Activated naive CD4-positive, alpha-beta T cell treated with anti-CD3 and anti-CD28 coated beads for 36 hours (primary cell): ENCODE results near the gene EIF3J. TPM values are rescaled to one million over a fixed set of nuclear protein-coding genes. Genes with fewer than 3 reads are reported as not detected.

Experiments used
- CTCF ChIA-PET: fragments of 350-600 bp; sonication (Branson Sonifier 250); formaldehyde crosslinking; loops from one replicate; lab custom pipeline; 2021; ENCODE audit warnings: antibody characterized with exemption; lab: Charles Lee
- DNase-seq: peaks from one replicate; pipeline ENCODE4 v3.0.0-alpha.2; 2020
- H3K27ac Mint-ChIP-seq: one replicate; pipeline ENCODE4 v1.8.0; 2021; ENCODE audit warnings: mild to moderate bottlenecking, mixed read lengths
- H3K27me3 Mint-ChIP-seq: one replicate; pipeline ENCODE4 v1.8.0; 2021; ENCODE audit warnings: low read depth, mixed read lengths
- H3K36me3 Mint-ChIP-seq: one replicate; pipeline ENCODE4 v1.8.0; 2021; ENCODE audit warnings: low read depth, mixed read lengths
- H3K4me1 Mint-ChIP-seq: one replicate; pipeline ENCODE4 v1.8.0; 2021; ENCODE audit warnings: low read depth, mixed read lengths
- H3K4me3 Mint-ChIP-seq: one replicate; pipeline ENCODE4 v1.8.0; 2021; ENCODE audit warnings: mild to moderate bottlenecking, moderate library complexity, mixed read lengths
- H3K9me3 Mint-ChIP-seq: one replicate; pipeline ENCODE4 v1.8.0; 2021; ENCODE audit warnings: mixed read lengths
- intact Hi-C: fragments of 100-400 bp; cut with micrococcal nuclease; formaldehyde crosslinking; loops from one replicate; pipeline ENCODE4 v1.15.1; 2023
- total RNA-seq, 2 experiments: library from RNA; stranded (reverse); gene quantifications; one replicate each; pipeline ENCODE4 v1.2.3, GENCODE V29; 2021

EIF3J gene, protein sequence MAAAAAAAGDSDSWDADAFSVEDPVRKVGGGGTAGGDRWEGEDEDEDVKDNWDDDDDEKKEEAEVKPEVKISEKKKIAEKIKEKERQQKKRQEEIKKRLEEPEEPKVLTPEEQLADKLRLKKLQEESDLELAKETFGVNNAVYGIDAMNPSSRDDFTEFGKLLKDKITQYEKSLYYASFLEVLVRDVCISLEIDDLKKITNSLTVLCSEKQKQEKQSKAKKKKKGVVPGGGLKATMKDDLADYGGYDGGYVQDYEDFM
- 10 to 100 TPM; 75.8 to 77.9 TPM for total RNA-seq

- Mint-ChIP-seq H3K4me1 (peaks cover 48% of the 10 kb centered on the region), H3K9me3 (no peaks in the 10 kb centered on the region), H3K27ac (peak within 1 kb of the TSS; percentile 95), H3K4me3 (peak within 1 kb of the TSS; percentile 84), H3K36me3 (peaks cover 36% of the 10 kb centered on the region), H3K27me3 (no peaks in the 10 kb centered on the region)
- CTCF ChIA-PET, result interaction anchor here (1.5 to 2.0 kb wide), 2 partner anchors 9 to 13 kb away, joined by 6 to 8 read pairs; no protein-coding TSS in a partner anchor
- intact Hi-C loops, result loop anchor here (1.0 to 5.0 kb wide), 8 partner anchors 9 to 710 kb away; partner anchors contain the start of genes B2M, CTDSPL2, FRMD5 and GOLM2
- peak; percentile 96 for DNase-seq
Observed at GRCh38 chr15:44536962-44537734, at the start of gene EIF3J. Gene EIF3J, plus strand, starts transcription at chr15:44537147. Its CDS starts 48 bp downstream, at chr15:44537195.

GRCh38 chr15:44489464-44489863 is 47.5 kb upstream of the EIF3J start:
- no peaks in the 10 kb centered on the region for H3K9me3 Mint-ChIP-seq
- intact Hi-C loops, result loop anchor here (2.0 kb wide), 1 partner anchor 47 kb away; the partner anchor contains the start of gene EIF3J
- no peak for DNase-seq
- H3K27me3 Mint-ChIP-seq, result no peaks in the 10 kb centered on the region
- CTCF ChIA-PET, result interaction anchor here (2.1 kb wide), 1 partner anchor 12 kb away, joined by 7 read pairs; no protein-coding TSS in a partner anchor
- peaks cover 26% of the 10 kb centered on the region for H3K36me3 Mint-ChIP-seq
- H3K4me1 Mint-ChIP-seq, result peaks cover 41% of the 10 kb centered on the region
- H3K27ac Mint-ChIP-seq, result no peak overlapping the region
- no peak overlapping the region for H3K4me3 Mint-ChIP-seq

DNA sequence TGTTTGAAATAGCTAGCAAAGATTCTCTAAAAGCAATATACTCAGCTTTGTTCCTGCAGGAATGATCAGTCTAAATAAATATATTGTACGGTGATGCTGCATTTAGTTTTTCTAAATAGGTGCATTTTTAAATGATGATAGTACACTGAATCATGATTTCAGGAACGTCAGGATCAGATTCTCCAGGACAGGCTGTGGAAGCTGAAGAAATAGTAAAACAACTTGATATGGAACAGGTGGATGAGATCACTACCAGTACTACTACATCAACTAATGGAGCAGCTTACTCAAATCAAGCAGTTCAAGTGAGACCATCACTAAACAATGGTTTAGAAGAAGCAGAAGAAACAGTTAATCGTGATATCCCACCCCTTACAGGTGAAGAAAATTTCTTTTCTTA is 46.3 kb upstream of the EIF3J start:
- no peak overlapping the region for H3K4me3 Mint-ChIP-seq
- H3K36me3 Mint-ChIP-seq, result peaks cover 26% of the 10 kb centered on the region
- H3K27me3 Mint-ChIP-seq, result no peaks in the 10 kb centered on the region
- H3K9me3 Mint-ChIP-seq, result no peaks in the 10 kb centered on the region
- H3K4me1 Mint-ChIP-seq, result peaks cover 38% of the 10 kb centered on the region
- H3K27ac Mint-ChIP-seq, result no peak overlapping the region
- intact Hi-C loops, result no loop called here
- CTCF ChIA-PET, result interaction anchor here (2.1 kb wide), 1 partner anchor 11 kb away, joined by 7 read pairs; no protein-coding TSS in a partner anchor
- DNase-seq, result no peak

- Mint-ChIP-seq H3K9me3 (no peaks in the 10 kb centered on the region), H3K27me3 (no peaks in the 10 kb centered on the region), H3K4me1 (peaks cover 27% of the 10 kb centered on the region), H3K27ac (no peak overlapping the region), H3K36me3 (peaks cover 22% of the 10 kb centered on the region), H3K4me3 (no peak overlapping the region)
- CTCF ChIA-PET, result no interaction called here
- no peak for DNase-seq
- intact Hi-C loops, result no loop called here
Observed at GRCh38 chr15:44492040-44492439, 44.9 kb upstream of the EIF3J start.

GRCh38 chr15:44492672-44493071 is 44.3 kb upstream of the EIF3J start:
- CTCF ChIA-PET, result interaction anchor here (0.6 kb wide), 1 partner anchor 92 kb away, joined by 5 read pairs; no protein-coding TSS in a partner anchor
- H3K4me1 Mint-ChIP-seq, result peaks cover 23% of the 10 kb centered on the region

DNA sequence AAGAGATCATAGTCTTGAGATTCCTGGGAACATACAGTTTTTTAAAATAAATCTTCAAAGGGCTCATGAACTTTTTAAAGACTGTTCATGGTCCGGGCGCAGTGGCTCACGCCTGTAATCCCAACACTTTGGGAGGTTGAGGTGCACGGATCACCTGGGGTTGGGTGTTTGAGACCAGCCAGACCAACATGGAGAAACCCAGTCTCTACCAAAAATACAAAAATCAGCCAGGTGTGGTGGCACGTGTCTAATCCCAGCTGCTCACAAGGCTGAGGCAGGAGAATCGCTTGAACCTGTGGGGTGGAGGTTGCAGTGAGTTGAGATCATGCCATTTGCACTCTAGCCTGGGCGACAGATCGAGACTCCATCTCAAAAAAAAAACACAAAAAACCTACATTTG is 41.4 kb upstream of the EIF3J start:
- no peak overlapping the region for H3K27ac Mint-ChIP-seq
- H3K36me3 Mint-ChIP-seq, result peaks cover 11% of the 10 kb centered on the region

More at GRCh38 chr15:44492672-44493071, 44.3 kb upstream of the EIF3J start:
- no peak for DNase-seq
- H3K4me3 Mint-ChIP-seq, result no peak overlapping the region
- no peak overlapping the region for H3K27ac Mint-ChIP-seq
- H3K36me3 Mint-ChIP-seq, result peaks cover 16% of the 10 kb centered on the region
- no peaks in the 10 kb centered on the region for H3K9me3 Mint-ChIP-seq
- intact Hi-C loops, result no loop called here
- H3K27me3 Mint-ChIP-seq, result no peaks in the 10 kb centered on the region

DNA sequence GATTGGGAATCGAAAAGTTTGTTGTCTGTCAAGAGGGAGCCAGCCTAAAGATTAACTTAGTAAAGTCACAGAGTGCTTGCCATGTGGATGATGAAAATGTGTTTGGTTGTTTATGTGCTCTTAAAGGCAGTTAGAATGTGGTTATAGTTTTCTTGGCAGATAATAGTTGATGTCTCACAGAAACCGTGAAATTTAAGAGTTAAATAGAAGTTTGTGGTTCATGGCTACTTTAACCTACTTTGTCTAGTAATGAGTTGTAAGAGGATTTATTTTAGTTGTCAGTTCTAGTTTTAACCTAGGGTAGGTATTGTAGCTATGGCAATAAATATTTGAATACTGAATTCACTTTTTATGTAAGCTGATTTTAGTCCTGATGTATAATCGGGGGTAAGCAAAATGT is 36.4 kb upstream of the EIF3J start:
- no peaks in the 10 kb centered on the region for H3K9me3 Mint-ChIP-seq
- H3K36me3 Mint-ChIP-seq, result peaks cover 15% of the 10 kb centered on the region
- CTCF ChIA-PET, result interaction anchor here (1.2 to 1.9 kb wide), 9 partner anchors 10 to 282 kb away, joined by 3 to 15 read pairs (median 5); partner anchors contain the start of gene CTDSPL2
- H3K27ac Mint-ChIP-seq, result no peak overlapping the region
- DNase-seq, result no peak
- no peaks in the 10 kb centered on the region for H3K27me3 Mint-ChIP-seq
- H3K4me3 Mint-ChIP-seq, result no peak overlapping the region
- peaks cover 18% of the 10 kb centered on the region for H3K4me1 Mint-ChIP-seq
- intact Hi-C loops, result no loop called here

More for the DNA sequence above, 41.4 kb upstream of the EIF3J start:
- H3K9me3 Mint-ChIP-seq, result no peaks in the 10 kb centered on the region
- CTCF ChIA-PET, result no interaction called here
- H3K4me3 Mint-ChIP-seq, result no peak overlapping the region
- no peaks in the 10 kb centered on the region for H3K27me3 Mint-ChIP-seq
- DNase-seq, result no peak
- intact Hi-C loops, result no loop called here
- peaks cover 14% of the 10 kb centered on the region for H3K4me1 Mint-ChIP-seq

GRCh38 chr15:44501768-44502366 is 35.1 kb upstream of the EIF3J start:
- DNase-seq, result no peak
- H3K36me3 Mint-ChIP-seq, result peaks cover 13% of the 10 kb centered on the region
- H3K27ac Mint-ChIP-seq, result no peak overlapping the region
- H3K4me1 Mint-ChIP-seq, result peaks cover 18% of the 10 kb centered on the region
- intact Hi-C loops, result loop anchor here (1.0 kb wide), 2 partner anchors 75 to 283 kb away; partner anchors contain the start of gene CTDSPL2
- H3K9me3 Mint-ChIP-seq, result no peaks in the 10 kb centered on the region
- no peaks in the 10 kb centered on the region for H3K27me3 Mint-ChIP-seq
- CTCF ChIA-PET, result interaction anchor here (0.5 to 1.9 kb wide), 17 partner anchors 12 to 996 kb away, joined by 3 to 15 read pairs (median 5); partner anchors contain the start of gene CTDSPL2
- no peak overlapping the region for H3K4me3 Mint-ChIP-seq

GRCh38 chr15:44516436-44516835 is 20.5 kb upstream of the EIF3J start:
- Mint-ChIP-seq H3K36me3 (peaks cover 7% of the 10 kb centered on the region), H3K4me1 (peaks cover 2% of the 10 kb centered on the region), H3K27ac (no peak overlapping the region), H3K4me3 (no peak overlapping the region), H3K27me3 (no peaks in the 10 kb centered on the region), H3K9me3 (no peaks in the 10 kb centered on the region)
- CTCF ChIA-PET, result interaction anchor here (0.6 to 0.8 kb wide), 2 partner anchors 186 to 191 kb away, joined by 3 to 4 read pairs; no protein-coding TSS in a partner anchor
- DNase-seq, result no peak
- intact Hi-C loops, result no loop called here

DNA sequence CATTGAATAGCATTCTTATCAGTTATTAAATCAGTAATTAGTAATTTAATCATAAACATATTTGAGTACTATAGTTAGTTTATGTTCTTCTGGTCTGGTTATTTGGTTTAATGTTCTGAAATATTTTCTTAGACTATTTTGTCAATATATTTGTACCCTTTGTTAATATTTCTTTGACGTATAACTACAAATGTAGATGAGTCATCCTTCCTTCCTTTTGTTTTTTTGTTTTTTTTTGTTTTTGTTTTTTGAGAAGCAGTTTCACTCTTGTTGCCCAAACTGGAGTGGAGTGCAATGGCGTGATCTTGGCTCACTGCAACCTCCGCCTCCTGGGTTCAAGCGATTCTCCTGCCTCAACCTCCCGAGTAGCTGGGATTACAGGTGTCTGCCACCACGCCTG is 17.4 kb upstream of the EIF3J start:
- CTCF ChIA-PET, result no interaction called here
- no peaks in the 10 kb centered on the region for H3K9me3 Mint-ChIP-seq
- no peaks in the 10 kb centered on the region for H3K27me3 Mint-ChIP-seq
- H3K36me3 Mint-ChIP-seq, result peaks cover 11% of the 10 kb centered on the region
- no peak overlapping the region for H3K27ac Mint-ChIP-seq
- H3K4me1 Mint-ChIP-seq, result peaks cover 2% of the 10 kb centered on the region
- no peak overlapping the region for H3K4me3 Mint-ChIP-seq
- DNase-seq, result no peak
- intact Hi-C loops, result no loop called here

- H3K9me3 Mint-ChIP-seq, result no peaks in the 10 kb centered on the region
- H3K4me3 Mint-ChIP-seq, result no peak overlapping the region
- H3K4me1 Mint-ChIP-seq, result no peaks in the 10 kb centered on the region
- intact Hi-C loops, result no loop called here
- DNase-seq, result no peak
- H3K36me3 Mint-ChIP-seq, result peaks cover 5% of the 10 kb centered on the region
- CTCF ChIA-PET, result no interaction called here
- H3K27ac Mint-ChIP-seq, result no peak overlapping the region
- no peaks in the 10 kb centered on the region for H3K27me3 Mint-ChIP-seq
Observed at GRCh38 chr15:44525018-44525417, 11.9 kb upstream of the EIF3J start.

GRCh38 chr15:44527241-44527640 is 9.7 kb upstream of the EIF3J start:
- DNase-seq, result no peak
- Mint-ChIP-seq H3K27me3 (no peaks in the 10 kb centered on the region), H3K27ac (no peak overlapping the region), H3K4me1 (no peaks in the 10 kb centered on the region), H3K36me3 (peaks cover 4% of the 10 kb centered on the region), H3K4me3 (no peak overlapping the region), H3K9me3 (no peaks in the 10 kb centered on the region)
- intact Hi-C loops, result no loop called here
- CTCF ChIA-PET, result interaction anchor here (1.1 to 1.3 kb wide), 2 partner anchors 21 to 23 kb away, joined by 3 to 4 read pairs; no protein-coding TSS in a partner anchor
